Thyroid gland (tissue), 4 donors: ENCODE data around the gene TIMM50.

Experiments used
- POLR2A ChIP-seq, 2 donors: fragments of 450-650 bp; IDR thresholded peaks; one replicate each; pipeline ENCODE4 v1.6.1; 2017; ENCODE audit warnings: antibody characterized with exemption in 2 of 2, mild to moderate bottlenecking in 2 of 2, moderate library complexity in 1 of 2
- TF ChIP-seq, protein P1 (sequence below), 6 experiments: fragments of 200-600 bp in 3 of 6; fragments of 450-650 bp in 3 of 6; sonication (generic) in 3 of 6; IDR thresholded peaks; one replicate each; pipeline ENCODE4 v1.5.1; 2016 to 2019; ENCODE audit warnings: antibody characterized with exemption in 6 of 6, mild to moderate bottlenecking in 2 of 6, inconsistent platforms in 1 of 6, moderate library complexity in 1 of 6

DNA sequence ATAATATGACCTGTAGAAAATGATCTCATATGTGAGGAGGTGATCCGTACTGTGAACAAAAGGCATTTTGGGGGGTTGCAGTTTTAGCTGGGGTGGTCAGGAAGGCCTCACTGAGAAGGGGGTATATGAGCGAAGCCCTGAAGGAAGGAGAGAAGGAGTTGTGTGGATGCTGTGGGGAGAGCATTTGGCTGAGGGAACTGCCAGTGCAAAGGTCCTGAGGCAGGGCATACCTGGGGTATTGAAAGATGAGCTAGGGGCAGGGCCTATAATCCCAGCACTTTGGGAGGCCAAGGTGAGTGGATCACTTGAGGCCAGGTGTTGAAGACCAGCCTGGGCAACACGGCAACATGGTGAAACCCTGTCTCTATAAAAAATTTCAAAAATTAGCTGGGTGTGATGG is 36.8 kb downstream of the TIMM50 start:
- TF ChIP-seq, protein P1, sequence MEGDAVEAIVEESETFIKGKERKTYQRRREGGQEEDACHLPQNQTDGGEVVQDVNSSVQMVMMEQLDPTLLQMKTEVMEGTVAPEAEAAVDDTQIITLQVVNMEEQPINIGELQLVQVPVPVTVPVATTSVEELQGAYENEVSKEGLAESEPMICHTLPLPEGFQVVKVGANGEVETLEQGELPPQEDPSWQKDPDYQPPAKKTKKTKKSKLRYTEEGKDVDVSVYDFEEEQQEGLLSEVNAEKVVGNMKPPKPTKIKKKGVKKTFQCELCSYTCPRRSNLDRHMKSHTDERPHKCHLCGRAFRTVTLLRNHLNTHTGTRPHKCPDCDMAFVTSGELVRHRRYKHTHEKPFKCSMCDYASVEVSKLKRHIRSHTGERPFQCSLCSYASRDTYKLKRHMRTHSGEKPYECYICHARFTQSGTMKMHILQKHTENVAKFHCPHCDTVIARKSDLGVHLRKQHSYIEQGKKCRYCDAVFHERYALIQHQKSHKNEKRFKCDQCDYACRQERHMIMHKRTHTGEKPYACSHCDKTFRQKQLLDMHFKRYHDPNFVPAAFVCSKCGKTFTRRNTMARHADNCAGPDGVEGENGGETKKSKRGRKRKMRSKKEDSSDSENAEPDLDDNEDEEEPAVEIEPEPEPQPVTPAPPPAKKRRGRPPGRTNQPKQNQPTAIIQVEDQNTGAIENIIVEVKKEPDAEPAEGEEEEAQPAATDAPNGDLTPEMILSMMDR (IDR thresholded peaks at IDR 0.05): no peak
- TF ChIP-seq POLR2A (IDR thresholded peaks at IDR 0.05): no peak
